ENCODE measurements around the gene FRZB. TPM values are rescaled to one million over a fixed set of nuclear protein-coding genes. Genes with fewer than 3 reads are reported as not detected.

FRZB gene
- total RNA-seq, 1 experiment from 2014 or later: 1.9 TPM

DNA sequence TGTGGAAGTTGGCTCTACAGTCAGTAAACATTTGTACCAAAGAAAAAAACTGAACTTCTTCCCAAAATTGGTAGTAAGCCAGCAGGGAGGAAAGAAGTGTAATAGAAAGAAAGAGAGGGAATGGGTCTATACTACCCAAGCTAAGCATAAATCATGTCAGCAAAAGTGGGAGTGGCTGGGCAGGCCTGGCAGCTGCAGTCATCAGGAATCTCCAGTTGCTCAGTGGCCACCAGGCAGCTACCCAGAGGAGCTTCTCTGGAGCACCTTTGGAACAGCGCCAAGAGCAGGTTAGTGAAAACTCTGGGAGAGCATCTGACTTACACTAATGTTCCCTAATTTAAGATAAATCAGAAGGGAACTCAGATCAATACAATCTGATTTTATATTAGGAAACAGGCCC lies 14.3 kb downstream of the FRZB start (continued):
- TF ChIP-seq, protein P1, sequence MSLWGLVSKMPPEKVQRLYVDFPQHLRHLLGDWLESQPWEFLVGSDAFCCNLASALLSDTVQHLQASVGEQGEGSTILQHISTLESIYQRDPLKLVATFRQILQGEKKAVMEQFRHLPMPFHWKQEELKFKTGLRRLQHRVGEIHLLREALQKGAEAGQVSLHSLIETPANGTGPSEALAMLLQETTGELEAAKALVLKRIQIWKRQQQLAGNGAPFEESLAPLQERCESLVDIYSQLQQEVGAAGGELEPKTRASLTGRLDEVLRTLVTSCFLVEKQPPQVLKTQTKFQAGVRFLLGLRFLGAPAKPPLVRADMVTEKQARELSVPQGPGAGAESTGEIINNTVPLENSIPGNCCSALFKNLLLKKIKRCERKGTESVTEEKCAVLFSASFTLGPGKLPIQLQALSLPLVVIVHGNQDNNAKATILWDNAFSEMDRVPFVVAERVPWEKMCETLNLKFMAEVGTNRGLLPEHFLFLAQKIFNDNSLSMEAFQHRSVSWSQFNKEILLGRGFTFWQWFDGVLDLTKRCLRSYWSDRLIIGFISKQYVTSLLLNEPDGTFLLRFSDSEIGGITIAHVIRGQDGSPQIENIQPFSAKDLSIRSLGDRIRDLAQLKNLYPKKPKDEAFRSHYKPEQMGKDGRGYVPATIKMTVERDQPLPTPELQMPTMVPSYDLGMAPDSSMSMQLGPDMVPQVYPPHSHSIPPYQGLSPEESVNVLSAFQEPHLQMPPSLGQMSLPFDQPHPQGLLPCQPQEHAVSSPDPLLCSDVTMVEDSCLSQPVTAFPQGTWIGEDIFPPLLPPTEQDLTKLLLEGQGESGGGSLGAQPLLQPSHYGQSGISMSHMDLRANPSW (CRISPR knock-in tag; conservative IDR thresholded peaks at IDR 0.05; ENCODE audit: low read depth): no peak
- TF ChIP-seq ARID4B (CRISPR knock-in tag; IDR thresholded peaks at IDR 0.05; ENCODE audit: borderline replicate concordance): no peak
- no peak for TF ChIP-seq E2F4 (CRISPR knock-in tag; IDR thresholded peaks at IDR 0.05; ENCODE audit: borderline replicate concordance, low read depth)
- TF ChIP-seq, protein P2, sequence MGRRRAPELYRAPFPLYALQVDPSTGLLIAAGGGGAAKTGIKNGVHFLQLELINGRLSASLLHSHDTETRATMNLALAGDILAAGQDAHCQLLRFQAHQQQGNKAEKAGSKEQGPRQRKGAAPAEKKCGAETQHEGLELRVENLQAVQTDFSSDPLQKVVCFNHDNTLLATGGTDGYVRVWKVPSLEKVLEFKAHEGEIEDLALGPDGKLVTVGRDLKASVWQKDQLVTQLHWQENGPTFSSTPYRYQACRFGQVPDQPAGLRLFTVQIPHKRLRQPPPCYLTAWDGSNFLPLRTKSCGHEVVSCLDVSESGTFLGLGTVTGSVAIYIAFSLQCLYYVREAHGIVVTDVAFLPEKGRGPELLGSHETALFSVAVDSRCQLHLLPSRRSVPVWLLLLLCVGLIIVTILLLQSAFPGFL (CRISPR knock-in tag; IDR thresholded peaks at IDR 0.05; ENCODE audit: borderline replicate concordance): no peak
- TF ChIP-seq, protein P3, sequence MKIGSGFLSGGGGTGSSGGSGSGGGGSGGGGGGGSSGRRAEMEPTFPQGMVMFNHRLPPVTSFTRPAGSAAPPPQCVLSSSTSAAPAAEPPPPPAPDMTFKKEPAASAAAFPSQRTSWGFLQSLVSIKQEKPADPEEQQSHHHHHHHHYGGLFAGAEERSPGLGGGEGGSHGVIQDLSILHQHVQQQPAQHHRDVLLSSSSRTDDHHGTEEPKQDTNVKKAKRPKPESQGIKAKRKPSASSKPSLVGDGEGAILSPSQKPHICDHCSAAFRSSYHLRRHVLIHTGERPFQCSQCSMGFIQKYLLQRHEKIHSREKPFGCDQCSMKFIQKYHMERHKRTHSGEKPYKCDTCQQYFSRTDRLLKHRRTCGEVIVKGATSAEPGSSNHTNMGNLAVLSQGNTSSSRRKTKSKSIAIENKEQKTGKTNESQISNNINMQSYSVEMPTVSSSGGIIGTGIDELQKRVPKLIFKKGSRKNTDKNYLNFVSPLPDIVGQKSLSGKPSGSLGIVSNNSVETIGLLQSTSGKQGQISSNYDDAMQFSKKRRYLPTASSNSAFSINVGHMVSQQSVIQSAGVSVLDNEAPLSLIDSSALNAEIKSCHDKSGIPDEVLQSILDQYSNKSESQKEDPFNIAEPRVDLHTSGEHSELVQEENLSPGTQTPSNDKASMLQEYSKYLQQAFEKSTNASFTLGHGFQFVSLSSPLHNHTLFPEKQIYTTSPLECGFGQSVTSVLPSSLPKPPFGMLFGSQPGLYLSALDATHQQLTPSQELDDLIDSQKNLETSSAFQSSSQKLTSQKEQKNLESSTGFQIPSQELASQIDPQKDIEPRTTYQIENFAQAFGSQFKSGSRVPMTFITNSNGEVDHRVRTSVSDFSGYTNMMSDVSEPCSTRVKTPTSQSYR (CRISPR knock-in tag; IDR thresholded peaks at IDR 0.05): no peak
- no peak for TF ChIP-seq GABPB1 (CRISPR knock-in tag; IDR thresholded peaks at IDR 0.05)
- TF ChIP-seq, protein P4, sequence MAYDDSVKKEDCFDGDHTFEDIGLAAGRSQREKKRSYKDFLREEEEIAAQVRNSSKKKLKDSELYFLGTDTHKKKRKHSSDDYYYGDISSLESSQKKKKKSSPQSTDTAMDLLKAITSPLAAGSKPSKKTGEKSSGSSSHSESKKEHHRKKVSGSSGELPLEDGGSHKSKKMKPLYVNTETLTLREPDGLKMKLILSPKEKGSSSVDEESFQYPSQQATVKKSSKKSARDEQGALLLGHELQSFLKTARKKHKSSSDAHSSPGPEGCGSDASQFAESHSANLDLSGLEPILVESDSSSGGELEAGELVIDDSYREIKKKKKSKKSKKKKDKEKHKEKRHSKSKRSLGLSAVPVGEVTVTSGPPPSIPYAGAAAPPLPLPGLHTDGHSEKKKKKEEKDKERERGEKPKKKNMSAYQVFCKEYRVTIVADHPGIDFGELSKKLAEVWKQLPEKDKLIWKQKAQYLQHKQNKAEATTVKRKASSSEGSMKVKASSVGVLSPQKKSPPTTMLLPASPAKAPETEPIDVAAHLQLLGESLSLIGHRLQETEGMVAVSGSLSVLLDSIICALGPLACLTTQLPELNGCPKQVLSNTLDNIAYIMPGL (CRISPR knock-in tag; IDR thresholded peaks at IDR 0.05): no peak
- TF ChIP-seq PRDM15 (CRISPR knock-in tag; IDR thresholded peaks at IDR 0.05): no peak
- TF ChIP-seq CREB1 (CRISPR knock-in tag; IDR thresholded peaks at IDR 0.05): no peak
- no peak for TF ChIP-seq NR3C1 (CRISPR knock-in tag; conservative IDR thresholded peaks at IDR 0.05; ENCODE audit: low read depth)
- TF ChIP-seq ESRRA (CRISPR knock-in tag; IDR thresholded peaks at IDR 0.05; ENCODE audit: borderline replicate concordance): no peak
- TF ChIP-seq, protein P5, sequence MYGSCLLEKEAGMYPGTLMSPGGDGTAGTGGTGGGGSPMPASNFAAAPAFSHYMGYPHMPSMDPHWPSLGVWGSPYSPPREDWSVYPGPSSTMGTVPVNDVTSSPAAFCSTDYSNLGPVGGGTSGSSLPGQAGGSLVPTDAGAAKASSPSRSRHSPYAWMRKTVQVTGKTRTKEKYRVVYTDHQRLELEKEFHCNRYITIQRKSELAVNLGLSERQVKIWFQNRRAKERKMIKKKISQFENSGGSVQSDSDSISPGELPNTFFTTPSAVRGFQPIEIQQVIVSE (CRISPR knock-in tag; IDR thresholded peaks at IDR 0.05; ENCODE audit: borderline replicate concordance): no peak
- TF ChIP-seq MLX (CRISPR knock-in tag; IDR thresholded peaks at IDR 0.05): no peak
